NT2/D1 (cell line): ENCODE data around the gene KCNQ1.

ENCODE experiments used
- SUZ12 ChIP-seq: IDR thresholded peaks from 2 replicates; pipeline ENCODE4 v1.6.1; 2011; ENCODE audit not compliant: insufficient read length, insufficient read depth; ENCODE audit errors: extremely low read depth
- YY1 ChIP-seq: IDR thresholded peaks from 2 replicates; pipeline ENCODE4 v1.6.1; 2011; ENCODE audit not compliant: insufficient read length, insufficient read depth
- ZNF274 ChIP-seq: IDR thresholded peaks from 2 replicates; pipeline ENCODE4 v1.6.1; 2011; ENCODE audit warnings: mild to moderate bottlenecking, low read depth, low read length

- TF ChIP-seq ZNF274 (no peak), SUZ12 (no peak), YY1 (no peak)
These were observed 307.5 kb downstream of the KCNQ1 start for GRCh38 chr11:2752204-2752770.
